GM19351 (cell line): Measurements from ENCODE around the gene FBXO48.

Source experiments
- ATAC-seq: cut with Tn5 transposase; IDR thresholded peaks from one replicate; pipeline ENCODE4 v1.9.1; 2021; ENCODE audit warnings: mild to moderate bottlenecking, moderate library complexity; ENCODE audit not compliant: unreplicated experiment

Gene FBXO48

GRCh38 chr2:68438455-68439303, 28.4 kb downstream of the FBXO48 start:
- no peak for ATAC-seq

- no peak for ATAC-seq
These were observed 30.8 kb downstream of the FBXO48 start for GRCh38 chr2:68436270-68436669.

- no peak for ATAC-seq
These were observed 31.5 kb downstream of the FBXO48 start for GRCh38 chr2:68435615-68436014.

- ATAC-seq = peak; percentile 48
These were observed 32.1 kb downstream of the FBXO48 start for GRCh38 chr2:68434981-68435380.

- ATAC-seq = no peak
These were observed 34.1 kb downstream of the FBXO48 start for GRCh38 chr2:68432696-68433658.

GRCh38 chr2:68431316-68431972, 35.6 kb downstream of the FBXO48 start:
- no peak for ATAC-seq

- ATAC-seq = no peak
These were observed 37.7 kb downstream of the FBXO48 start for GRCh38 chr2:68429311-68429826.

GRCh38 chr2:68428746-68429145, 38.3 kb downstream of the FBXO48 start:
- no peak for ATAC-seq

GRCh38 chr2:68428126-68428525, 39.0 kb downstream of the FBXO48 start:
- no peak for ATAC-seq

- ATAC-seq = peak; percentile 31
These were observed 40.1 kb downstream of the FBXO48 start for GRCh38 chr2:68426848-68427579.

GRCh38 chr2:68426446-68426845, 40.6 kb downstream of the FBXO48 start:
- ATAC-seq = no peak

- no peak for ATAC-seq
These were observed 41.6 kb downstream of the FBXO48 start for GRCh38 chr2:68425503-68425902.

- peak; percentile 74 for ATAC-seq
These were observed 43.0 kb downstream of the FBXO48 start for GRCh38 chr2:68423966-68424650.

GRCh38 chr2:68420254-68420910, 46.7 kb downstream of the FBXO48 start:
- no peak for ATAC-seq

GRCh38 chr2:68418855-68419254, 48.2 kb downstream of the FBXO48 start:
- no peak for ATAC-seq

- ATAC-seq = no peak
These were observed 48.7 kb downstream of the FBXO48 start for GRCh38 chr2:68418419-68418818.

- ATAC-seq = peak; percentile 42
These were observed 49.2 kb downstream of the FBXO48 start for GRCh38 chr2:68417926-68418325.

- no peak for ATAC-seq
These were observed 50.9 kb downstream of the FBXO48 start for GRCh38 chr2:68416081-68416675.

GRCh38 chr2:68415521-68415920, 51.6 kb downstream of the FBXO48 start:
- no peak for ATAC-seq
